KMS-11 (cell line): ENCODE measurements around the gene PHLDB3.

Source experiments
- H2AFZ ChIP-seq: fragments of 200-600 bp; sonication (generic); 2 replicates; pipeline ENCODE4 v1.6.1; 2016; ENCODE audit warnings: antibody characterized with exemption, mixed run types, low read depth
- H3K27ac ChIP-seq: fragments of 200-600 bp; sonication (generic); 2 replicates; pipeline ENCODE4 v1.6.1; 2016; ENCODE audit warnings: mild to moderate bottlenecking, mixed run types
- H3K27me3 ChIP-seq: fragments of 200-600 bp; sonication (generic); 2 replicates; pipeline ENCODE4 v1.6.1; 2017; ENCODE audit warnings: mild to moderate bottlenecking, low read depth, mixed run types, moderate library complexity; ENCODE audit not compliant: insufficient read depth
- H3K36me3 ChIP-seq: fragments of 200-600 bp; sonication (generic); 2 replicates; pipeline ENCODE4 v1.6.1; 2017; ENCODE audit warnings: mild to moderate bottlenecking, mixed run types; ENCODE audit not compliant: insufficient read depth
- H3K4me1 ChIP-seq: fragments of 200-600 bp; sonication (generic); 2 replicates; pipeline ENCODE4 v1.6.1; 2016; ENCODE audit warnings: mild to moderate bottlenecking, low read depth, mixed run types; ENCODE audit not compliant: poor library complexity, severe bottlenecking
- H3K4me2 ChIP-seq: fragments of 200-600 bp; sonication (generic); 2 replicates; pipeline ENCODE4 v1.7.0; 2016; ENCODE audit warnings: mild to moderate bottlenecking, mixed run types
- H3K4me3 ChIP-seq: fragments of 200-600 bp; sonication (generic); IDR thresholded peaks from 2 replicates; pipeline ENCODE4 v1.6.1; 2017; ENCODE audit warnings: low read depth, low read length, mixed read lengths; ENCODE audit not compliant: insufficient read depth
- H3K79me2 ChIP-seq: fragments of 200-600 bp; sonication (generic); 2 replicates; pipeline ENCODE4 v1.6.1; 2016; ENCODE audit warnings: low read depth, mixed run types; ENCODE audit not compliant: insufficient read depth
- H3K9ac ChIP-seq: fragments of 200-600 bp; sonication (generic); 2 replicates; pipeline ENCODE4 v1.6.1; 2016; ENCODE audit warnings: mild to moderate bottlenecking, mixed run types
- H4K20me1 ChIP-seq: fragments of 200-600 bp; sonication (generic); 2 replicates; pipeline ENCODE4 v1.6.1; 2016; ENCODE audit warnings: mild to moderate bottlenecking, mixed run types; ENCODE audit not compliant: insufficient read depth
- CTCF ChIP-seq: fragments of 200-600 bp; sonication (generic); conservative IDR thresholded peaks from 2 replicates; pipeline ENCODE4 v1.6.1; 2017; ENCODE audit warnings: low read depth, mild to moderate bottlenecking, antibody characterized with exemption, low read length, moderate library complexity, mixed read lengths

Gene PHLDB3

GRCh38 chr19:43452582-43452981, 52.0 kb downstream of the PHLDB3 start:
- no peak overlapping the region for H2AFZ ChIP-seq
- no peak overlapping the region for H3K4me2 ChIP-seq
- no peak for TF ChIP-seq CTCF

GRCh38 chr19:43450545-43450997, 54.0 kb downstream of the PHLDB3 start:
- no peaks in the 10 kb centered on the region for H4K20me1 ChIP-seq
- H3K36me3 ChIP-seq, result no peaks in the 10 kb centered on the region
- no peaks in the 10 kb centered on the region for H3K79me2 ChIP-seq
- H3K4me1 ChIP-seq, result peaks cover 7% of the 10 kb centered on the region
- no peaks in the 10 kb centered on the region for H3K27me3 ChIP-seq
- H3K27ac ChIP-seq, result no peak overlapping the region
- H3K4me3 ChIP-seq, result no peak overlapping the region
- no peak overlapping the region for H3K9ac ChIP-seq
- no peak overlapping the region for H2AFZ ChIP-seq
- no peak overlapping the region for H3K4me2 ChIP-seq
- TF ChIP-seq CTCF, result no peak

More at GRCh38 chr19:43452582-43452981, 52.0 kb downstream of the PHLDB3 start:
- Histone ChIP-seq H3K9ac (no peak overlapping the region), H3K27ac (no peak overlapping the region), H4K20me1 (no peaks in the 10 kb centered on the region), H3K4me1 (peaks cover 7% of the 10 kb centered on the region), H3K4me3 (no peak overlapping the region), H3K36me3 (no peaks in the 10 kb centered on the region), H3K79me2 (no peaks in the 10 kb centered on the region), H3K27me3 (no peaks in the 10 kb centered on the region)

- Histone ChIP-seq H3K9ac (no peak overlapping the region), H2AFZ (peak overlapping the region; percentile 23; the same call in 1 of the 2 replicates), H3K4me3 (no peak overlapping the region), H4K20me1 (no peaks in the 10 kb centered on the region), H3K4me1 (peaks cover 7% of the 10 kb centered on the region), H3K4me2 (no peak overlapping the region), H3K27me3 (no peaks in the 10 kb centered on the region), H3K27ac (no peak overlapping the region), H3K36me3 (no peaks in the 10 kb centered on the region), H3K79me2 (no peaks in the 10 kb centered on the region)
- TF ChIP-seq CTCF, result no peak
These were observed 56.9 kb downstream of the PHLDB3 start for GRCh38 chr19:43447655-43448054.

GRCh38 chr19:43446746-43447489, 57.6 kb downstream of the PHLDB3 start:
- no peaks in the 10 kb centered on the region for H4K20me1 ChIP-seq
- no peaks in the 10 kb centered on the region for H3K79me2 ChIP-seq
- no peak overlapping the region for H3K9ac ChIP-seq
- no peak overlapping the region for H3K27ac ChIP-seq
- H2AFZ ChIP-seq, result peak overlapping the region; percentile 23; the same call in 1 of the 2 replicates
- H3K4me3 ChIP-seq, result no peak overlapping the region
- H3K4me1 ChIP-seq, result peaks cover 7% of the 10 kb centered on the region
- H3K27me3 ChIP-seq, result no peaks in the 10 kb centered on the region
- H3K36me3 ChIP-seq, result no peaks in the 10 kb centered on the region
- no peak overlapping the region for H3K4me2 ChIP-seq
- peak; percentile 98 for TF ChIP-seq CTCF
